Renal cortical epithelial cell (primary cell): ENCODE data around the gene H1-8. TPM values are rescaled to one million over a fixed set of nuclear protein-coding genes. Genes with fewer than 3 reads are reported as not detected.
"Not testable (repeated sequence)": the region's sequence is repeated elsewhere in the genome, so short reads cannot be mapped to it uniquely, and the experiment has no call there.

ENCODE experiments used
- DNase-seq: peaks from one replicate; pipeline ENCODE4 v3.0.0-alpha.2; 2011; ENCODE audit warnings: low read depth
- total RNA-seq: library from RNA; depleted of rRNA; stranded (reverse); fragments of >200 nt; gene quantifications from 2 replicates; pipeline ENCODE4 v1.2.3, GENCODE V29; 2014

Gene H1-8
- total RNA-seq, 1 donor from 2014 or later = not detected

DNA sequence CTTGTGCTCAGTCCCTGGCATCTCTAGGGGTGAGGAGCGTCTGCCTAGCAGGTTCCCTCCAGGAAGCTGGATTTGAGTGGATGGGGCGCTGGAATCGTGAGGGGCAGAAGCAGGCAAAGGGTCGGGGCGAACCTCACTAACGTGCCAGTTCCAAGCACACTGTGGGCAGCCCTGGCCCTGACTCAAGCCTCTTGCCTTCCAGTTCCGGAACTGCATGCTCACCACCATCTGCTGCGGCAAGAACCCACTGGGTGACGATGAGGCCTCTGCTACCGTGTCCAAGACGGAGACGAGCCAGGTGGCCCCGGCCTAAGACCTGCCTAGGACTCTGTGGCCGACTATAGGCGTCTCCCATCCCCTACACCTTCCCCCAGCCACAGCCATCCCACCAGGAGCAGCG lies 9.6 kb upstream of the H1-8 start:
- DNase-seq = no peak

DNA sequence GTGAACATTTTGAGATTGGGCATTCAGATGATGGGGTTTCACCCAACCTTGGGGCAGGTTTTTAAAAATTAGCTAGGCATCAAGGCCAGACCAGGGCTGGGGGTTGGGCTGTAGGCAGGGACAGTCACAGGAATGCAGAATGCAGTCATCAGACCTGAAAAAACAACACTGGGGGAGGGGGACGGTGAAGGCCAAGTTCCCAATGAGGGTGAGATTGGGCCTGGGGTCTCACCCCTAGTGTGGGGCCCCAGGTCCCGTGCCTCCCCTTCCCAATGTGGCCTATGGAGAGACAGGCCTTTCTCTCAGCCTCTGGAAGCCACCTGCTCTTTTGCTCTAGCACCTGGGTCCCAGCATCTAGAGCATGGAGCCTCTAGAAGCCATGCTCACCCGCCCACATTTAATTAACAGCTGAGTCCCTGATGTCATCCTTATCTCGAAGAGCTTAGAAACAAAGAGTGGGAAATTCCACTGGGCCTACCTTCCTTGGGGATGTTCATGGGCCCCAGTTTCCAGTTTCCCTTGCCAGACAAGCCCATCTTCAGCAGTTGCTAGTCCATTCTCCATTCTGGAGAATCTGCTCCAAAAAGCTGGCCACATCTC lies 8.4 kb upstream of the H1-8 start:
- DNase-seq = peak; percentile 26

DNA sequence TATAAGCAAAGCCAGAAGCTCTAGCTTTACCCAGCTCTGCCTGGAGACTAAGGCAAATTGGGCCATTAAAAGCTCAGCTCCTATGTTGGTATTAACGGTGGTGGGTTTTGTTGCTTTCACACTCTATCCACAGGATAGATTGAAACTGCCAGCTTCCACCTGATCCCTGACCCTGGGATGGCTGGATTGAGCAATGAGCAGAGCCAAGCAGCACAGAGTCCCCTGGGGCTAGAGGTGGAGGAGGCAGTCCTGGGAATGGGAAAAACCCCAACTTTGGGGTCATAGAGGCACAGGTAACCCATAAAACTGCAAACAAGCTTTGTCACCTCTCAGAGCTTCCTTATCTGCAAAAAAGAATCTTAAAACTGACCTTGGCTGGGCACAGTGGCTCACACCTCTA lies 7.9 kb upstream of the H1-8 start:
- DNase-seq = peak; percentile 21

GRCh38 chr3:129536374-129536667 lies 6.7 kb upstream of the H1-8 start:
- DNase-seq = no peak

GRCh38 chr3:129536804-129537203 lies 6.2 kb upstream of the H1-8 start:
- no peak for DNase-seq

DNA sequence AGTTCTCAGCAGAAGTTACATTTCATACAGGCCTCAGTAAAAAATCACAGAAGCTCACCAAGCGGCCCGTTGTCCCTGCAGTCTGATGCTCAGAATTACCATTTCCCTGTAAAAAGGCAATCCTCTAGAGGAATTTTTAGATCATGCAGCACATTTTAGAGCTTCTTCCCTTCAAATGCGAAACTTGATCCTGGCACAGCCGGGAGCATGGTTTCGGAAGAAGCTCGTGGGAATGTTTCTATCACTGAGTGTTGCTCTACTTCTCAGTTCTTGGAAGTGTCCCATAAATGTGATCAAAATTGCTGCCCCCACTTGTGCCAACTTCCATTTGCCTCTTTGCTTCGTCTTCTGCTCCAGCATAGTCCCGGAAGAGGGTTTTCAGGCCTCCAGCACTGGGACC lies 3.8 kb upstream of the H1-8 start:
- DNase-seq = no peak

GRCh38 chr3:129540776-129541516 lies 2.0 kb upstream of the H1-8 start:
- DNase-seq = no peak

- no peak for DNase-seq
Measured at GRCh38 chr3:129542747-129543146, 228 bp upstream of the H1-8 start.

DNA sequence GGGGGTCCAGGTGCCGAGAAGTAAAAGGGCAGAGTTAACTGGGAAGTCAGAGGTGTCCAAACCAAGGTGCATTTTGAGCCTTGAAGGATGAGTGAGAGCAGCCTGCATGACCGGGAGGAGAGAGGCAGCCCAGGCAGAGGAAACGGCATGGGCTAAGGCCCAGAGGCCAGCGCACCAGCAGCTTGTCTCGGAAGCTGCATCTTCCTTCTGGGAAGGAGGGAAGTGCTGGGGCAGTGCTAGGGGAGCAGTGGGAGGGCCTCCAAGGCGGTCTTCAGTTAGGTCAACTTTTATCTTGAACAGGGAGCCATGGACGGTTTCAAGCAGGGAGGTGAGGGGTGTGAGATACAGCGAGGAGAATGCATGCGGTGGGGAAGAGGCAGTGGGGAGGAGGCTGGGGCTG lies 1.0 kb downstream of the H1-8 start:
- DNase-seq = no peak

GRCh38 chr3:129545951-129546350 lies 3.0 kb downstream of the H1-8 start:
- not testable (repeated sequence) for DNase-seq

- DNase-seq = no peak
Measured at GRCh38 chr3:129547241-129547640, 4.3 kb downstream of the H1-8 start.

- DNase-seq = no peak
Measured at GRCh38 chr3:129548104-129548965, 5.4 kb downstream of the H1-8 start.

DNA sequence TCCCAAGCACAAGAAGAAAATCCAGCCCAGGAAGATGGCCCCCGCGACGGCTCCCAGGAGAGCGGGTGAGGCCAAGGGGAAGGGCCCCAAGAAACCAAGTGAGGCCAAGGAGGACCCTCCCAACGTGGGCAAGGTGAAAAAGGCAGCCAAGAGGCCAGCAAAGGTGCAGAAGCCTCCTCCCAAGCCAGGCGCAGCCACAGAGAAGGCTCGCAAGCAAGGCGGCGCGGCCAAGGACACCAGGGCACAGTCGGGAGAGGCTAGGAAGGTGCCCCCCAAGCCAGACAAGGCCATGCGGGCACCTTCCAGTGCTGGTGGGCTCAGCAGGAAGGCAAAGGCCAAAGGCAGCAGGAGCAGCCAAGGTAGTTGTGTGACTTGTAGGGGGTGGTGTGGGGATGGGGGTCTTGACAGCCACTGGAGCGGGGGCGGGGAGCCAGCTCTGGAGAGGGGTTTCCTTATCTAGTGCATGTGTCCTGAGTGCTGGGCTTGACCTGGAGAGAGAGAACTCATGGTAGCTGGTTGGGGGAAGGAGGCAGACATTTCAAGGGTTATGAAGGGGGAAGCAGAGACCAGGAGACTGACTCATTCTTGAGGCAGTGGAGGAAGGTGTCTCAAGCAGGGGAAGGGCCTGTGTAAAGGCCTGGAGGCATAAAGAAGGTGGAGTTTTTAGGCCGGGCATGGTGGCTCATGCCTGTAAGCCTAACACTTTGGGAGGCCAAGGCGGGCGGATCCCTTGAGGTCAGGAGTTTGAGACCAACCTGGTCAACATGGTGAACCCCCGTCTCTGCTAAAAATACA lies 6.2 kb downstream of the H1-8 start:
- DNase-seq = peak; percentile 70

DNA sequence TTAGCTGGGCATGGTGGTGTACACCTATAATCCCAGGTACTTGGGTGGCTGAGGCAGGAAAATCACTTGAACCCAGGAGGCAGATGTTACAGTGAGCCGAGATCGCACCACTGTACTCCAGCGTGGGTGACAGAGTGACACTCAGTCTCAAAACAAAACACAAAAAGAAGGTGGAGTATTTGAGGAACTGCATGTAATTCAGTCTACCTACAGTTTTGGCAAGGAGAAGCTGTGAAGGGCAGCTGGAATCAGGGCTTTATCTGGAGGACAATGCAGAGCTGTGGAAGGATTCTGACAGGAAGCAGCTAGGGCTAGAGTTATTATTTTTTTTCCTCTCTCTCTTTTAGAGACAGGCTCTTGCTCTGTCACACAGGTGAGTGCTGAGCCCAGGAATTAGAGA lies 6.8 kb downstream of the H1-8 start:
- no peak for DNase-seq

GRCh38 chr3:129552287-129553050 lies 9.5 kb downstream of the H1-8 start:
- no peak for DNase-seq

GRCh38 chr3:129553171-129553570 lies 10.2 kb downstream of the H1-8 start:
- DNase-seq = no peak

- DNase-seq = no peak
Measured at GRCh38 chr3:129553719-129554118, 10.7 kb downstream of the H1-8 start.

DNA sequence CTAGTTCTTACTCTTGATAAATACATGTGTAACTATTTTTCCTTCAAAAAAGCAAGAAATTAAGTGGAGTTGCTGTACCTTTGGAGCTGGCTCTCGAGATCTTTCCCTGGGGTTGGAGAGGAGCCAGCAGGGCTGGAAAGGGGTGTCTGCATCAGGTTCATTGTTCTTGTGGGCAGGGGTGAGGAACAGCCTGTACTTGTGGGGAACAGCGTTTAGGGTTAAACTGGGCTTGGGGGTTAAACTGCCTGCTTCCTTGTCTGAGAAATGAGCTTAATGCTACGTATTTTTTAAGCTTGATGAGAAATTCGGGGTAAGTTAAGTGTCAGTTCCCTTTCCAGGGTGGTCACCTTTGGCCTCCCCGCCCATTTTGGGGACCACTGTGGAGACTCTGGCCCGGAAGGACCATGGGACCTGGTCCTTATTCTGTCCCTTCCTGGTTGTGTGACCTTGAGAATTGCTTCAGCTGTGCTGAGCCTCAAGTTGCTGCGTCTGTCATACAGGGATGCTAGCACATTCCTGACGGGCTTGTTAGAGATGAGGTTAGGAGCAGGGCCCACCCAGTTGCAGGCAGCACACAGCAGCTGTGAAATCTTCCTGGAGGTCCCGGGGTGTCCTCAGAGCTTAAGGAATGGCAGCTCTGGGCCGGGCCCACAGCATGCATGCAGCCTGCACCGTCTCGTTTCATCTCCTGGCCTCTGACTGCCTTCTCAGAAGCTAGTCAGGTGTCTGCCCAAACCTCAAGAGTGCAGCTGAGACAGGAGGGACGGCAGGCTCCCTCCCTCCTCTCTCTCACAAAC lies 11.6 kb downstream of the H1-8 start:
- DNase-seq = no peak

GRCh38 chr3:129555153-129555550 lies 12.2 kb downstream of the H1-8 start:
- no peak for DNase-seq

- no peak for DNase-seq
Measured at GRCh38 chr3:129555616-129556357, 12.8 kb downstream of the H1-8 start.
